Natural killer cell (primary cell): ENCODE measurements around the gene NSFL1C. TPM values are rescaled to one million over a fixed set of nuclear protein-coding genes. Genes with fewer than 3 reads are reported as not detected.
A peak's percentile ranks its signal among the peaks of the same experiment; 100 is the strongest.

ENCODE experiments used
- ATAC-seq, 3 donors: fragments of 150-1000 bp in 2 of 3; fragments of 200-7000 bp in 1 of 3; cut with Tn5 transposase; 1 replicate in 1 of 3; 2 replicates in 2 of 3; pipeline ENCODE4 v1.10.0; 2021; ENCODE audit warnings: mild to moderate bottlenecking in 2 of 3, moderate library complexity in 2 of 3
- DNase-seq, 2 donors: peaks; one replicate each; pipeline versions ENCODE4 v3.0.0 to v3.0.0-alpha.2; 2013 to 2021; ENCODE audit warnings: mixed read lengths in 1 of 2
- H3K27ac ChIP-seq: one replicate; pipeline ENCODE4 v1.5.1; 2013; ENCODE audit warnings: mild to moderate bottlenecking, low read length
- H3K27me3 ChIP-seq: one replicate; pipeline ENCODE4 v1.6.1; 2013; ENCODE audit warnings: low read length; ENCODE audit not compliant: control insufficient read depth, insufficient read depth
- H3K36me3 ChIP-seq: one replicate; pipeline ENCODE4 v1.6.1; 2013; ENCODE audit warnings: low read length; ENCODE audit not compliant: control insufficient read depth, insufficient read depth
- H3K4me1 ChIP-seq: one replicate; pipeline ENCODE4 v1.6.1; 2013; ENCODE audit warnings: low read length; ENCODE audit not compliant: control insufficient read depth, insufficient read depth
- H3K4me3 ChIP-seq: one replicate; pipeline ENCODE4 v1.5.1; 2013; ENCODE audit warnings: low read length
- H3K9me3 ChIP-seq: one replicate; pipeline ENCODE4 v1.6.1; 2013; ENCODE audit warnings: low read length; ENCODE audit not compliant: control insufficient read depth, insufficient read depth
- H3K27ac Mint-ChIP-seq, 2 donors: one replicate each; pipeline ENCODE4 v1.8.0; 2022; ENCODE audit warnings: mild to moderate bottlenecking in 2 of 2, mixed read lengths in 2 of 2, moderate library complexity in 1 of 2
- H3K27me3 Mint-ChIP-seq, 2 donors: one replicate each; pipeline ENCODE4 v1.8.0; 2022; ENCODE audit warnings: low read depth in 2 of 2, mixed read lengths in 2 of 2
- H3K36me3 Mint-ChIP-seq: one replicate; pipeline ENCODE4 v1.8.0; 2022; ENCODE audit warnings: mixed read lengths
- H3K4me1 Mint-ChIP-seq, 2 donors: one replicate each; pipeline ENCODE4 v1.8.0; 2022; ENCODE audit warnings: mixed read lengths in 2 of 2
- H3K4me3 Mint-ChIP-seq: one replicate; pipeline ENCODE4 v1.8.0; 2022; ENCODE audit warnings: mild to moderate bottlenecking, moderate library complexity, mixed read lengths
- H3K9me3 Mint-ChIP-seq, 2 donors: one replicate each; pipeline ENCODE4 v1.8.0; 2022; ENCODE audit warnings: mixed read lengths in 2 of 2
- WGBS: methylation state at CpG from one replicate; pipeline ENCODE4 v1.1.7; 2013; ENCODE audit warnings: missing lambda C conversion rate; ENCODE audit not compliant: insufficient coverage; 5-methylcytosine and 5-hydroxymethylcytosine counted together
- intact Hi-C: fragments of 100-400 bp; cut with micrococcal nuclease; formaldehyde crosslinking; loops from one replicate; pipeline ENCODE4 v1.14.2; 2022
- total RNA-seq, 4 donors: library from RNA; stranded (reverse); fragments of 120-200 nt in 1 of 4; gene quantifications; one replicate each; pipeline versions ENCODE4 v1.2.3 to v1.2.4, GENCODE V29; 2013 to 2022
- TF ChIP-seq, protein P1 (sequence below): fragments of 200-600 bp; IDR thresholded peaks from one replicate; pipeline ENCODE4 v1.8.0; 2022; ENCODE audit warnings: antibody characterized with exemption

Gene NSFL1C
- total RNA-seq, 3 donors from 2014 or later (not counting 1 experiment from before 2014, with no cell fraction given) = 53.9 to 69.0 (median 66.2) TPM

GRCh38 chr20:1469925-1470571, 3.4 kb upstream of the NSFL1C start:
- Mint-ChIP-seq H3K27ac (no peak overlapping the region), H3K27me3 (peaks cover 18 to 24% of the 10 kb centered on the region in 2 donors), H3K4me1 (peaks cover 20 to 24% of the 10 kb centered on the region in 2 donors), H3K9me3 (no peaks in the 10 kb centered on the region), H3K36me3 (no peaks in the 10 kb centered on the region), H3K4me3 (no peak overlapping the region)
- Histone ChIP-seq H3K27me3 (no peaks in the 10 kb centered on the region), H3K9me3 (no peaks in the 10 kb centered on the region), H3K27ac (no peak overlapping the region), H3K4me1 (peaks cover 23% of the 10 kb centered on the region), H3K4me3 (no peak overlapping the region), H3K36me3 (no peaks in the 10 kb centered on the region)
- peak in 1 of 2 donors; percentile 32 for DNase-seq
- 70% methylated on average over 11 of the region's 11 CpGs for WGBS
- TF ChIP-seq, protein P1, sequence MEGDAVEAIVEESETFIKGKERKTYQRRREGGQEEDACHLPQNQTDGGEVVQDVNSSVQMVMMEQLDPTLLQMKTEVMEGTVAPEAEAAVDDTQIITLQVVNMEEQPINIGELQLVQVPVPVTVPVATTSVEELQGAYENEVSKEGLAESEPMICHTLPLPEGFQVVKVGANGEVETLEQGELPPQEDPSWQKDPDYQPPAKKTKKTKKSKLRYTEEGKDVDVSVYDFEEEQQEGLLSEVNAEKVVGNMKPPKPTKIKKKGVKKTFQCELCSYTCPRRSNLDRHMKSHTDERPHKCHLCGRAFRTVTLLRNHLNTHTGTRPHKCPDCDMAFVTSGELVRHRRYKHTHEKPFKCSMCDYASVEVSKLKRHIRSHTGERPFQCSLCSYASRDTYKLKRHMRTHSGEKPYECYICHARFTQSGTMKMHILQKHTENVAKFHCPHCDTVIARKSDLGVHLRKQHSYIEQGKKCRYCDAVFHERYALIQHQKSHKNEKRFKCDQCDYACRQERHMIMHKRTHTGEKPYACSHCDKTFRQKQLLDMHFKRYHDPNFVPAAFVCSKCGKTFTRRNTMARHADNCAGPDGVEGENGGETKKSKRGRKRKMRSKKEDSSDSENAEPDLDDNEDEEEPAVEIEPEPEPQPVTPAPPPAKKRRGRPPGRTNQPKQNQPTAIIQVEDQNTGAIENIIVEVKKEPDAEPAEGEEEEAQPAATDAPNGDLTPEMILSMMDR = no peak
- intact Hi-C loops = no loop called here
- no peak for ATAC-seq

DNA sequence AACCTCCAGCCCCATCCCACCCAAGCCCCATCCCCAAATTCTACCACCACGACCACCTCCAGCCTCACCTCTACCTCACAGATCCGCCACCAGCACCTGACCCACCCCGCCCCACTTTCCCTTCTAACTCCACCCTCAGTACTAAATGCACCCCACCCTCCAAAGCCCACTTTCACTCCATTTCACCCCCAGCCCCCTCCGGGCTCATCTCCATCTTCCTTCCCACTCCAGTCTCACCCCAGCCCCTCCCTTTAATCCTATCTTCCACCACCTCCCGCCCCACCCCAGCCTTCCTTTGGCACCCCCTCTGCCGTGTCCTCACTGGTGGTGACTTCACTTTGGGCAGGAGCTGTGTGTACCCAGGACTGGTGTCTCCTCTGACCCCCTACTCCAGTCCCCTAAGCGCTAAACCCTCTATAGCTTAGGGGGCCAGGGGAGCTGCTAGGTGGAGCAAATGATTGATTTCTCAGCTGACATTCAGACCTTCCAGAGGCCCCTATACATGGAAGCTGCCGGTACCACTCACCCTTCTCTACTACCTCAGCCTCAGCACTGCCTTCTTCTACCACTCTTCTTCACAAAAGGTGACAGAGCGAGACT, 2.8 kb upstream of the NSFL1C start:
- H3K9me3 Mint-ChIP-seq = no peaks in the 10 kb centered on the region
- DNase-seq (no peak), ATAC-seq (no peak)
- H3K9me3 ChIP-seq = no peaks in the 10 kb centered on the region
- no peaks in the 10 kb centered on the region for H3K36me3 Mint-ChIP-seq
- no peaks in the 10 kb centered on the region for H3K36me3 ChIP-seq
- H3K27me3 ChIP-seq = no peaks in the 10 kb centered on the region
- peaks cover 27 to 30% of the 10 kb centered on the region in 2 donors for H3K4me1 Mint-ChIP-seq
- H3K27ac ChIP-seq = no peak overlapping the region
- TF ChIP-seq, protein P1 = no peak
- peaks cover 18 to 24% of the 10 kb centered on the region in 2 donors for H3K27me3 Mint-ChIP-seq
- intact Hi-C loops = no loop called here
- H3K4me1 ChIP-seq = peaks cover 24% of the 10 kb centered on the region
- H3K4me3 ChIP-seq = no peak overlapping the region
- no peak overlapping the region for H3K4me3 Mint-ChIP-seq
- no peak overlapping the region for H3K27ac Mint-ChIP-seq
- 90% methylated on average over 8 of the region's 9 CpGs for WGBS

DNA sequence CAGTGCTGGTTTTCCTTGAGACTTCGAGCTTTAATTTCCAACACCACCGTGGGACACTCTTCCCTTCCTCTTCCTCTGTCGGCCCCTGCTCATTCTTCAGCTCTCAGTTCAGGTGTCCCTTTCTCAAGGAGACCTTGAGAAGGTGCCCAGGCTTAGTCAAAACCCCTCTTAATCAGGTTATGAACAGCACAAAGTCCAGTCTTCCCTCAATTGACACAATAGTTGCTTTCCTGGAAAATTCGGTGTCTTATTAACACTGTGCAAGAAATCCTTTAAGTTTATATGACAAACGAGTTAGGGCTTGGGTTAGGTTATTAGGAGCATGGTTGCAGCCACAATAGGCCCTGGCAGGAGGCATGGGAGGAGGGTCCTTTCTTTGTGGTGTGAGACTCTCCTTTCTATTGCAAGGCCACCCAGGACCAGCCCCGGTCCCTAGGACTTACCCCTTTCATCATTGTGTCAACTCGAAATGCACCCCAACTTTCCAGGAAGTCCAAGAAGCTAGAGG, 1.5 kb upstream of the NSFL1C start:
- Histone ChIP-seq H3K27ac (no peak overlapping the region), H3K36me3 (peaks cover 3% of the 10 kb centered on the region), H3K9me3 (no peaks in the 10 kb centered on the region), H3K4me1 (peaks cover 28% of the 10 kb centered on the region), H3K4me3 (no peak overlapping the region), H3K27me3 (no peaks in the 10 kb centered on the region)
- ATAC-seq = no peak
- Mint-ChIP-seq H3K36me3 (no peaks in the 10 kb centered on the region), H3K27ac (peak overlapping the region in 1 of 2 donors; percentile 61), H3K4me3 (peak overlapping the region; percentile 90), H3K4me1 (peaks cover 38 to 40% of the 10 kb centered on the region in 2 donors), H3K9me3 (no peaks in the 10 kb centered on the region), H3K27me3 (peaks cover 18 to 24% of the 10 kb centered on the region in 2 donors)
- DNase-seq = no peak
- 57% methylated on average over 7 of the region's 7 CpGs for WGBS
- TF ChIP-seq, protein P1 = no peak
- intact Hi-C loops = no loop called here
